ENCODE data around the gene YBX2.

DNA sequence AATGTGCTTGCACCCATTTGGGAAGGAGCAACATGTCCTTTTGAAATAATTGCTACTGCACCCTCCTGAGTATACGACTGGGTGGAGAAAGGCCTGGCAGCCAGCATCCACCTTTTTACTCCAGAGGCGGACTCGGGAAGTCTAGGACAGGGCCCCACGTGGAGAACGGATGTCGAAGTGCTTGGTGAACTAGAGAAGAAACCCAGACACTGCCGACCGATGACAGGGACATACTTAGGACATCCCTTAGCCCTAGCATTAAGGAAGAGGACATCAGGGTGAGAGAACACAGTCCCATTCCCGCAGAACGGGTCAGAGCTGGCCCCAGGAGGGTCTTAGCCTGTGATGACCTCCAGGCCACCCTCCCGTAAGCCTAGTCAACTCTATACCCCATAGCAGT is 3.8 kb downstream of the YBX2 start:
- TF ChIP-seq, protein P1, sequence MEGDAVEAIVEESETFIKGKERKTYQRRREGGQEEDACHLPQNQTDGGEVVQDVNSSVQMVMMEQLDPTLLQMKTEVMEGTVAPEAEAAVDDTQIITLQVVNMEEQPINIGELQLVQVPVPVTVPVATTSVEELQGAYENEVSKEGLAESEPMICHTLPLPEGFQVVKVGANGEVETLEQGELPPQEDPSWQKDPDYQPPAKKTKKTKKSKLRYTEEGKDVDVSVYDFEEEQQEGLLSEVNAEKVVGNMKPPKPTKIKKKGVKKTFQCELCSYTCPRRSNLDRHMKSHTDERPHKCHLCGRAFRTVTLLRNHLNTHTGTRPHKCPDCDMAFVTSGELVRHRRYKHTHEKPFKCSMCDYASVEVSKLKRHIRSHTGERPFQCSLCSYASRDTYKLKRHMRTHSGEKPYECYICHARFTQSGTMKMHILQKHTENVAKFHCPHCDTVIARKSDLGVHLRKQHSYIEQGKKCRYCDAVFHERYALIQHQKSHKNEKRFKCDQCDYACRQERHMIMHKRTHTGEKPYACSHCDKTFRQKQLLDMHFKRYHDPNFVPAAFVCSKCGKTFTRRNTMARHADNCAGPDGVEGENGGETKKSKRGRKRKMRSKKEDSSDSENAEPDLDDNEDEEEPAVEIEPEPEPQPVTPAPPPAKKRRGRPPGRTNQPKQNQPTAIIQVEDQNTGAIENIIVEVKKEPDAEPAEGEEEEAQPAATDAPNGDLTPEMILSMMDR (IDR thresholded peaks at IDR 0.05): no peak
- TF ChIP-seq POLR2A (IDR thresholded peaks at IDR 0.05): no peak
